BE2C (cell line): ENCODE data around the gene IFIT1B.
A peak's percentile ranks its signal among the peaks of the same experiment; 100 is the strongest.

ENCODE experiments used
- DNase-seq: peaks from one replicate; pipeline ENCODE4 v3.0.0-alpha.2; 2020
- H3K27me3 ChIP-seq: fragments of 250-450 bp; sonication (Bioruptor Pico); 2 replicates; pipeline ENCODE4 v1.5.1; 2020; ENCODE audit warnings: mild to moderate bottlenecking
- H3K36me3 ChIP-seq: fragments of 250-450 bp; sonication (Bioruptor Pico); 2 replicates; pipeline ENCODE4 v1.5.1; 2020; ENCODE audit warnings: mild to moderate bottlenecking
- H3K4me1 ChIP-seq: fragments of 250-450 bp; sonication (Bioruptor Pico); 2 replicates; pipeline ENCODE4 v1.5.1; 2020
- H3K4me3 ChIP-seq: 2 replicates; pipeline ENCODE4 v1.5.1; 2011; ENCODE audit warnings: low read depth, low read length
- H3K9me3 ChIP-seq: fragments of 250-450 bp; sonication (Bioruptor Pico); 2 replicates; pipeline ENCODE4 v1.5.1; 2020
- CTCF ChIP-seq: IDR thresholded peaks from 2 replicates; pipeline ENCODE4 v1.5.1; 2012; ENCODE audit warnings: mild to moderate bottlenecking, low read depth, low read length

Gene IFIT1B

GRCh38 chr10:89425000-89425399 is 47.1 kb downstream of the IFIT1B start:
- Histone ChIP-seq H3K9me3 (no peaks in the 10 kb centered on the region), H3K27me3 (no peaks in the 10 kb centered on the region), H3K36me3 (peaks cover 9% of the 10 kb centered on the region), H3K4me3 (no peak overlapping the region), H3K4me1 (no peaks in the 10 kb centered on the region)
- TF ChIP-seq CTCF, result no peak
- no peak for DNase-seq

- Histone ChIP-seq H3K4me1 (no peaks in the 10 kb centered on the region), H3K27me3 (no peaks in the 10 kb centered on the region), H3K9me3 (no peaks in the 10 kb centered on the region), H3K4me3 (no peak overlapping the region), H3K36me3 (peaks cover 3% of the 10 kb centered on the region)
- peak; percentile 71 for TF ChIP-seq CTCF
- DNase-seq, result no peak
These were observed 48.5 kb downstream of the IFIT1B start for GRCh38 chr10:89426230-89426868.

GRCh38 chr10:89427629-89428028 is 49.8 kb downstream of the IFIT1B start:
- Histone ChIP-seq H3K27me3 (no peaks in the 10 kb centered on the region), H3K4me1 (no peaks in the 10 kb centered on the region), H3K36me3 (no peaks in the 10 kb centered on the region), H3K4me3 (no peak overlapping the region), H3K9me3 (no peaks in the 10 kb centered on the region)
- no peak for TF ChIP-seq CTCF
- no peak for DNase-seq

- no peak for DNase-seq
- Histone ChIP-seq H3K4me1 (no peaks in the 10 kb centered on the region), H3K9me3 (no peaks in the 10 kb centered on the region), H3K4me3 (no peak overlapping the region), H3K36me3 (no peaks in the 10 kb centered on the region), H3K27me3 (no peaks in the 10 kb centered on the region; the same call in 1 of the 2 replicates)
- TF ChIP-seq CTCF, result no peak
These were observed 51.0 kb downstream of the IFIT1B start for GRCh38 chr10:89428877-89429276.

- Histone ChIP-seq H3K36me3 (no peaks in the 10 kb centered on the region), H3K9me3 (no peaks in the 10 kb centered on the region)
- no peak for DNase-seq
These were observed 54.1 kb downstream of the IFIT1B start for GRCh38 chr10:89431977-89432376.

More at GRCh38 chr10:89431977-89432376, 54.1 kb downstream of the IFIT1B start:
- no peak overlapping the region for H3K4me3 ChIP-seq
- TF ChIP-seq CTCF, result no peak
- H3K4me1 ChIP-seq, result no peaks in the 10 kb centered on the region
- H3K27me3 ChIP-seq, result no peaks in the 10 kb centered on the region; the same call in 1 of the 2 replicates
